Hematopoietic multipotent progenitor cell treated with erythropoietin and hydrocortisone succinate and interleukin-3 and kit ligand, for 17 days (in vitro differentiated cells): ENCODE measurements around the gene NRXN3.

Experiments used
- DNase-seq: peaks from one replicate; pipeline ENCODE4 v3.0.0-alpha.2; 2015; ENCODE audit warnings: low spot score

Gene NRXN3

DNA sequence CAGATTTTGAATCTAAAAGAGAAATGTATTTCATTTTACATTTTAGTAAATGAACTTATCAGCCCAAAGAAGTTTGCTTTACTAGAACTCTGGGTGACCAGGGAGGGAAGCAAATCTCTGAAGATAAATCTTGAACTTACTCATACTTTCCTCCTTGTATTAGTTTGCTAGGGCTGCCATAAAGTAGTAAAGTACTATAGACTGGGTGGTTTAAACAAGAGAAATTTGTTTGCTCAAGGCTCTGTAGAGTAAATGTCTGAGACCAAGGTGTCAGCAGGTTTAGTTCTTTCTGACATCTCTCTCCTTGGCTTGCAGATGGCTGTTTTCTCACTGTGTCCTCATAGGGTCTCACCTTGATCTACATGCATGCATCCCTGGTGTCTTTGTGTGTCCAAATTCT is 1115.1 kb downstream of the NRXN3 start:
- DNase-seq, result no peak

DNA sequence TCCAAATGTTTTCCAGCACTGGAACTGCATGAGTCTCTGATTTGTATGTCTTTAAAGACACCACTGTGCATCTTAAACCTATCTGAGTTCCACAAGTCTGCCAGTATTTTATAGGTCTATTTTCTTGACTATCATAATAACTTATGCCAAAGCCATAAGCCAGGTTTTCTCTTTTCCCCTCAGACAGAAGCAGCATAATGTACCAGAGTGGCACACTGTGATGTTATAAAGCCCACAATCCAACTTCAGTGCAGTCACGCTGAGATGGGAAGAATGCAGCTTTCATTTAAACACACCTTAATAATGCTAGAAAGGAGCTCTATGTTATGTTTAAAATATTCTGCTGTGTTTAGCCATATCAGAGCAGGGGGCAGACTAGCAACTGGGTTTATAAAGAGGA is 1117.8 kb downstream of the NRXN3 start:
- no peak for DNase-seq

DNA sequence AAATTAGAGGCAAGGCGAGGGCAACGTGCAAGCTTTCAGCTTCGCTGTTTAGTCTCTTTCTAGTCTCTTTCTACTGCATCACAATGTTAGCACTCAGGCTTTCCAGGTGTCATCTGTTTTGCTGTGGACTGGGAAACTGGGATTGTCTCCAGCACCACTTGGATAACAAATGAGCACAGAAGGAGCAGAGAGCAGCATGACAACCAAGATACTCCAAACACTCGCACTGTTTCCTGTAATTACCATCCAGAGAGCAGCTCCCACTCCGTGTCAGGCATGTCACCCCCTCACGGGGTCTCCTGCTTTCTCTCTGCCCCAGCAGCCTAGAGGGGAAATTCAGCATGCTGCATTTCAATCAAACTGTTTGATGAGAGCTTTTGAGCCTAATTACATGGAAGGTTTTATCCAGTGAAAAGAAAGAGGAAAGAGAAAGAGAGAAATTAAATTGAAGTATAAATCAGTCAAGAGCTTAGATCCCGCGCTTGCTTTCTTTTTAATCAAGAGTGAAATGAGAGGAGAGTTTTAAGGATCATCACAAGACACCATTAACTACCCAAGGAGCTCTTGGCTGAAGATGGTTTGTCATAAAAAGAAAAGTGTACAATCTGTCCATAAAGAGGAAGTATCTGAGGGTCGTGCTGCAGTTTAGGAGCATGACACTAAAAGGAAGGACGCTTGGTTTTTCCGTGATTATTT is 1123.5 kb downstream of the NRXN3 start:
- DNase-seq, result no peak

DNA sequence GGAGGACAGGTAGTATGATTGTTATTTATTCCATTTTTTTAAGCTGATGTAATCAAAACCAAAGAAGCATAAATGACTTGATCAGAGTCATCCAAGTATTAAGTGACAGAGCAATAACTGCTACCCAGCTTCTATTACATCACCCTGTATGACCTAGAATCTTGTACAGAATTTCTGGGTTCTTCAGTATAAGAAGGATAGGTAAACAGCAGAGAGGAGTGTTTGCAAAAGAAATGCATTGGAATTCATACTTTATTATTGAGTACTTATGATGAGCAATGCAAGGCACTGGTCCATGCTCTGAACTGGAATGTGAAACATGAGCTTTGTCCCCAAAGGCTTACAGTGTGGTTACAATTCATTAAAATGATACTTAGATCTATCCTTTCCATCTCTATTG is 1124.3 kb downstream of the NRXN3 start:
- no peak for DNase-seq

DNA sequence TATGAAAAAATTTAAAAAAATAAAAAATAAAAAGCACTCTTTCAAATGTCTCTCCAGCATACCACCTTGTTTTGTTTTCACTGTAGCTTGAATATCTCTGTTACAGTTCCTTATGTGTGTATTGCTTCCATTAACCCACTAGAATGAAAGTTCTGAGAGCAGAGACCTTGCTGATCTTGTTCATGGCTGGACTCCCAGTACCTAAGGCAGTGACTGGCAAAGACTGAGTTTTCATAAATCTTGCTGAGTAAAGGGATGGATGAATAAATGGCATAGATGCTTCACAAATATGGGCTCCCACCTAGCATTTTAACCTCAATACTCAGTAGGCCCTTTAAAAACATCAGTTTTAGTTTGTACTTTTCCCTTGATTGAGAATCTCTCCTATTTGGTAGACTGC is 1125.2 kb downstream of the NRXN3 start:
- no peak for DNase-seq

DNA sequence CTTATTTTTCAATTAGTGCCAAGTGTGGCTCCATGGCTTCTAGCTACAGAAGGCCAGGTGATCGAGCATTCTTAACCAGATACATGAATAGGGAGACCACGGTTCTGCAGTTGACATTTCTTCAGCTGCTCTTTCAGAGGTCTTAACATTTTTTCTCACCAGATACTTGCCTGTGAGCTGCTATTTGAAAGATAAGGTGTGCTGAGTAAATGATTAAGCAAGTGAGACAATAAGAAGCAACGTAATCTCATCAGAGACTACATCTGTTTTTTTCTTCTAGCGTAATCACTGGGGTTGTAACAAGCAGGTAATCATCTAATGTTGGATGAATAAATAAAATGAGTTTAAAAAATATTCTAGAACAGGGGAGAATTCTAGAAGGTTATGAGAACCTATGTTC is 1128.2 kb downstream of the NRXN3 start:
- no peak for DNase-seq

DNA sequence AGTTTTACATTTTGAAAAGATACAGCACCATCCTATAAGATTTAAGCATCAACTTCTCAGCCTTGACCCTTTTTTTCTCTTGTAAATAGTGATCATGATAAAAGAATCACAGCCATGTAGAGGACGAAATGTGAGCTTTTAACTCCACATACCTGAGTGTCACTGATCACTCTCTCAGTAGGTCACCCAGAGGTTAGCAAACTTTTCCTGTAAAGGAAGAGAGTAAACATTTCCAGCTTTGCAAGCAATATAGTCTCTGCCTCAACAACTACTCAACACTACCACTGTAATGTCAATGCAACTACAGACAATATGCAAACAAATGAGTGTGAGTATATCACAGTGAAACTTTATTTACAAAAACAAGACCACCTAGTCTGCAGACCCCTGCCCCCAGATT is 1129.0 kb downstream of the NRXN3 start:
- DNase-seq, result no peak

DNA sequence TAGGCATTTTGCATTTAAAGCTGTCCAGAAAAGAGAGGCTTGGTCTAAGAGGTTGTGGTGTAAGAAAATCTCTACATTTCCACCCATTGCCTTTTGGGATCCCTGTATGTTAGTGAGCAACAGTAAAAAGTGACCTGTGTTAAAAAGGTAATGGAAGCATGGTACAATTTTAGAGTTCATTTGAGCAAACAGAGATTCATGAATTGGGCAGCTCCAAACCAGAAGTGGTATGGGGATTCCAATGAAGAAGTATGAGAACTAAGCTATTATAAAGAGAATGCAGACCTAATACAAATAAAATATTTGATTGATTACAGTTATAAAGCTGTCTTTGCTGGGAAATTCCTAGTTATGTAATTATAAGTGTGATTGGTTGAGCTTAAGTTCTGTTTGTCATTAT is 1134.1 kb downstream of the NRXN3 start:
- DNase-seq, result no peak

DNA sequence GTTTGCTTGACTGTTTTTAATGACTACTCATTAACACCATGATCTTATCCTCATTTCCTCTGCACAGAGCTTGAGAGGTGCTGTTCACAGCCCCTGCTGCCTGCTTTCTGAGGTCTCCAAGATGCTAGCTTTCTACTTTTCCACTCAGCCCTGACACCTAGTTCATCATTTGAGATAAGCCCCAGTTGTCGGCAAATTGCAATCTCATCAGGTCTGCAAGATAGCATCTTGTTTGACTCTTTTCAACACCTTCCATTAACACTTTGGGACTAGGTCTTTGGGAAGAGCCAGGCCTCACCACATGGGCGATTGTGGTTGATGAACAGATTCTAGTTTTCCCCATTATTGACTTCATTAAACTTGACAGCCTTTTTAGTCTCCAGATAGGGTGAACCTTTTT is 1136.4 kb downstream of the NRXN3 start:
- DNase-seq, result no peak

DNA sequence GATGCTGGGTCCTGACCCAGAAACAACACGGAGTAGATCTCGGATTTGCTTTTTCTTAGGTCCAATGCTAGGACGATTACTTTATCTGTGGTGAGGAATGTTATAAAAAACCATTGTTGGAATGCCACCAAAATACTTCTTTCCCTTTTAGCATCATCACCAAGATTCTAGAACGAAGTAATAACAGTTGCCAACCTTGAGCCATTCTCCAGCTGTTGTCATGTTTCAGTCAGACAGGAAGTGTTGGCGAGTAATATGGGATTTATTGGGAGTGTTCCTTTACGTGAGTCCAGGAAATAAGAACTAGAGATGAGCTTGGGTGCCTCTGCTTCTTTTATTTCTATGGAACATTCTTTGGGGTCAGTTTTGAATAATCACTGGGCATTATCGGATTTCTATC is 1148.2 kb downstream of the NRXN3 start:
- DNase-seq, result no peak

DNA sequence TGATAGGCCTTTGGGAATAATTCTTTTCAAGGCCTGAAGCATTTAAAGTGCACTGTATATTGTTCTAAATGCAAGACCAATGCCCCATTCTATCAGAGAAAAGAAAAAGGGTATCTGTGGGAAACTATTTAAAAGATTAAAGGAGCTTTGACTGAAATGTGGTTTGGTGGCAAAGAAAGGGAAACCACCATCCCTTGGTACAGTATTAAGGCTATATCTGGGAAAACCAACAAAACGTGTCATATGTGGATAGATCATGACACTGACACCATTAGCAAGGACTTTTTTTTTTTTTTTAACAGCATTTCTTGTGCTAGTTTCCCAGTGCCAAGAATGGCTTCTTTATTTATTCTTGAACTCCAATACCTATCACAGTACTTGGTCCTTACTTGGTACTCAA is 1150.4 kb downstream of the NRXN3 start:
- no peak for DNase-seq

DNA sequence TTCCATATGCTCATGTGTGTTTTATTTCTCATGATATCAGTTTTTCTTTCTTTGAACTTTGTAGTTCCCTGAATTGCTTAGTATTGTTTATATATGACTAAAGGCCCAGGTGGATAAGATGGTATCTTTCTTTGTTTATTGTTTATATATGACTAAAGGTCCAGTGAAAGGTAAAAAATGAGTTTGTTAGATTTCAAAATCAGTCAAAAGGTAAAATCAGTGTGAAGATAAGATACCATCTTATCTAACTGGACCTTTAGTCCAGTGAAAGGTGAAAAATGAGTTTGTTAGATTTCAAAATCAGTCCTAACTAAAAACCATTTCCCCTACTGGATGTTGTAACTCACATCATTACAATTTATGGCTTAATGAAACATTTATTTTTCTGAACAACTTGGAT is 1150.9 kb downstream of the NRXN3 start:
- DNase-seq, result no peak

DNA sequence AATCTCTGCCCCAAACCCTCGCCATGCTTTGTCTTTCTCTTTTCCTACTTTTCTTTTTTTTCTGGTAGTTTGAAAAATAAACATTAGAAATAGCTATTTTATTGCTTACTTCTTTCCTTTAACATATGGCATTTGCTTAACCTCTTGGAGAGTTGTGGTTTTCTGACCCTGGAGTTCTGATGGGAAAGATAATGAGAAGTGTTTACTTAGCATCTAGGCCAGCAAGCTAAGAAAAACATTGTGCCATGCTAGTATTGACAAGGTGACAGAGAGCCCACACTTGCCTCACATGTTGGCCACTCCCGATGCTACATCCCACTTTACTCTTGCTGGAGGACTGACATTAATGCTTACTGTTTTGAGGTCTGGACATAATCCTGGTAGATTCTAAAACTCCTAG is 1154.9 kb downstream of the NRXN3 start:
- no peak for DNase-seq

DNA sequence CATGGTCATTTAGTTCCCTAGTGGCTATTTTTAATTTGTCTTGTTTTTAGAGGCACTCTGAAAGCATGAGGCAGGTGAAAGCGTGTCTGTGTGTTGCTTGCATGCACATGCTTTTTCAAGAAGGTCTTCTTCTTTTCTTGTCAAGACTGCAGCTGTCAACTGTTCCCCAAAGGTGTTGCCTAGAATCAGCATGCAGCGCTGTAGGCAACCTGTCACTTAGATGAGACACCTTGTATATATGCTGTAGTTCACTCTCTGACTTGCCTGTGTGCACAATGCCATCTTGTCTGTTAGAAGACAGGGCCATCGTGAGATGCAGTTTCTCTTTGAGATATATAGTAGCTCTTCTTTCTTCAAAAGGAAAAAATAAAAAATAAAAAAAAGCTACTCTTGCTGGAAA is 1155.4 kb downstream of the NRXN3 start:
- no peak for DNase-seq

DNA sequence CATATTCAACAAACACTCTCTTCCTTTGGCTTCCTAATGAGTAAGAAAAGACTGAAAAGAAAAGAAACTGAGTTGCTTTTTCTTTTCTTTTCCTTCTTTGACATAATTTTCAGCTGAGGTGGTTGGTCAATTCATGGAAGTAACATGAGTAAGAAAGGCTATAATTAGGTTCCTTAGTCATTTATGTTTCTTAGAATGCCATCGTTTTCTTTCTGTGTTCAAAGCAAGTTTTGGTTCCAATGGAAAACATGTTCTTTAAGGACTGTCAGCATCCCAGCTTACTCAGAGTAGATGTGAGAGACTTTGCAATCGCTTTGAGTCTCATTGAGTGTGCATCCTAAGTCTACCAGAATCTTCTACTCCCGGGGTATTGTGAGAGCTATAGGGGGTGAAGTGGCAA is 1158.7 kb downstream of the NRXN3 start:
- no peak for DNase-seq

DNA sequence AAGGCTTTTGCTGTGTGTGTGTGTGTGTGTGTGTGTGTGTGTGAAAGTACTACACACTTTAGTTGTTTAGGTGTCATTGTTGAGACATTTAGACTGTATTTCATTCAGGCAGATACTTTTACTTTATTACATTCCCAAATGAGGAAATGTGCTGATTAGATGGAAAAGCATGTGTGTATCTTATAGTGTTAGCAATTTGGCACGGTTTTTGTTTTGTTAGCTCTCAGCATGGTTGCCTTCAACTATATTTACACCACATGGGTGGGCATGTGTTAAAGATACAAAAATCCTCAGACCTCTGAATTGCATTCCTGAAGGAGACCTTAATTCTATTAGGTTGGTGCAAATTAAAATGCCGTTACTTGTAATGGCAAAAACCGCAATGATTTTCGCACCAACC is 1161.7 kb downstream of the NRXN3 start:
- DNase-seq, result no peak

DNA sequence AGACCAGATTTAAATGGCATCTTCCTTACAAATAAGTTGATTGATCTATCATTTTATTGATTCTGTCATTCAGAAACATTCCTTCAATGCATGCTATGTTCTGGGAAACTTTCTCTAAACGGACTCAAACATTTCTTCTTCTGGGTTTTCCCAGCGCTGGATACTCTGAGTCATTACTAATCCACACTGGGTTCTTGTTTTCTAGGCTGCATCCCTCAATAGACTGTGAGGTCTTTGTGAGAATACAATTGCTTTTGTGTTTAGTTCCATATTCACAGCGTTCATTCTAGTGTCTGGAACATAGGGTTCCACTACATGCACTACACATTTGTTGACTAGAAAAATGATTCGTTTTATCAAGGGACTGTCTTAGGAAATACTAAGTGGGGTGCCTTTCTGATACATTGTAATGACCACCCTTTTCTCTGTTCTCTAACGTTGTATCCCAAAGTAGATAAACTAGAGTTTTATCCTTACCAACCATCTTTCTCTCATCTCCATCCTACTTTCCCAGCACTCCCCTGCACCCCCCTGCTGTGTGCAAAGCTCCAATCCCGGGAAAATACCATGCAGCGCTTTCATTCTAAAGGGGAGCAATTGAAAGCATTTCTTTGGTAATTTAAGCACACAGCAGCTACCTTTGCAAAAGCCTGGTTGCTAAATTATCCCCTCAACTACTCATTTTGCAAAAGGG is 1162.5 kb downstream of the NRXN3 start:
- no peak for DNase-seq

DNA sequence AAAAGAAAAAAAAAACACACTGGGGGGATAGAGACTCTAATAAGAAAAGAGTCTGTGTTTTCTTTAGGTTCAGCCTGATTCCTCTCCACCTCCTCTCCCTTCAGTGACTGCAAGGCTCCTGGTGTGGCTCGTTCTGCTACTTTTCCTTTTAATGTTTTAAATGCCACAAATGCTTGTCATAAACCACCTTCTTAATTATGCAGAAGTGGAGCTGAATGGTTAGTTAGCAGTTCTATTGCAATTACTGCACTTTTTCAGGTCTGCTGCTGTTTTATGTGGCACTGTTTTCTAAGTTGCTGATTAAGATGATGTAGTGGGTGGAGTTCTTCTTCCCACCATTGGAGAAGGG is 1163.0 kb downstream of the NRXN3 start:
- no peak for DNase-seq

DNA sequence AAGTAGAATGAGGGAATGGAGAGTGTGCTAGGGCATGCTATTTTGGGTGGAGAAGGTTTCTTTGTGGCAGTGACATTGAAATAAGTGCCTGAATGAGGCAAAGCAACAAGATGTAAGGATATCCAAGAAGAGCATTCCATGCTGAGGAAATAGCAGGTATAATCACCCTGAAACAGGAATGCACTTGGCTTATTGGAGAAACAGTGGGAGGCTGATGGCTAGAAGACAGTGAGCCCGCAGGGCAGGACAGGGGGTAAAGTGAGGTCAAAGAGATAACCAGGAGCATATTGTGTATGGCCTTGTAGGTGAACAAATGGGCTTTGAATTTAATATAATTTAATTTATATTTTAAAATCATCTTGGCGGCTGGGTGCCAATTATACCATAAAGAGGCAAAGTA is 1164.1 kb downstream of the NRXN3 start:
- no peak for DNase-seq

DNA sequence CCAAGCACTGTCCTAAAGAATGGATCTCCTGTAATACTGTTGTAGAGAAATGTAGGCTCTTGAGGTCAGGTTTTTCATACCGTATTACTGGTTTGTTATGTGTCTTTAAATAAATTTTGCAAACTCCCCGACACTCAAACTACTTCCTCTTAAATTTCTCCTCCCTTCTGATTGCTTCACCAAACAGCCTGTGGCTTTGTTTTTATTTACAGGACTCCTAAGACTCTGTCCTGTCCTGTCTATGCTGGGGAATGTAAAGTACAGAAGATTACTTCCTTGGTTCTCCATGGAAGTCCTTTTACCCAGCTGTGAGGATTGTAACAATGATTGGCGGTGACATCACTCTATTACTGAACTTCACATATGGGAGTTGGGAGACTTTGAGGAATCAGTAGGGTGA is 1167.6 kb downstream of the NRXN3 start:
- no peak for DNase-seq

DNA sequence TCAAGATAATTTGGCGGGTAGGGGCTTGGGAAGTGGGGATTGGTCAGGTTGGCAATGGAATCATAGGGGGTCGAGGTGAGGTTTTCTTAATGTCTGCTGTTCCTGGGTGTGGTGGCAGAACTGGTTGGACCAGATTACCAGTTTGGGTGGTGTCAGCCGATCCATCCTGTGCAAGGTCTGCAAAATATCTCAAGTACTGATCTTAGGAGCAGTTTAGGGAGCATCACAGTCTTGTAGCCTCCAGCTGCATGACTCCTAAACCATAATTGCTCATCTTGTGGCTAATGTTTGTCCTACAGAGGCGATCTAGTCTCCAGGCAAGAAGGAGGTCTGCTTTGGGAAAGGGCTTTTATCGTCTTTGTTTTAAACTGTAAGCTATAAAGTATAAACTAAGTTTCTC is 1172.8 kb downstream of the NRXN3 start:
- DNase-seq, result no peak

DNA sequence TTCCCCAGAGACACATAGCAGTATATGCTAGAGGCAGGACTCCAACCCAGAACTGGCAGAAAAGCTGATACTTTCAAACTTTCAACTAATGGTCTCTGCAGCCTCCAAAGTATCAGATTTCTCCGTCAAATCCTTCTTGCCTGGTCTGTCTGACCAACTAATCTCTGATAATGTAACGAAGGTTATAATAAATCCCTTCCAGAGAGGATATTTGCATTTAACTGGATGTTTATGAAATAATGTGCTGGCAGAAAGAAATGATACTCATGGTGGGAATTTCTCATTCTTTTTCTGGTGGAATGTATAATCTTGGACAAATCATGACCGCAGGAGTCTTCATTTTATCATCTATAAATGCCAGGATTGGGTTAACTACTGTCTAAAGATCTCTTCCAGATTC is 1180.8 kb downstream of the NRXN3 start:
- no peak for DNase-seq

DNA sequence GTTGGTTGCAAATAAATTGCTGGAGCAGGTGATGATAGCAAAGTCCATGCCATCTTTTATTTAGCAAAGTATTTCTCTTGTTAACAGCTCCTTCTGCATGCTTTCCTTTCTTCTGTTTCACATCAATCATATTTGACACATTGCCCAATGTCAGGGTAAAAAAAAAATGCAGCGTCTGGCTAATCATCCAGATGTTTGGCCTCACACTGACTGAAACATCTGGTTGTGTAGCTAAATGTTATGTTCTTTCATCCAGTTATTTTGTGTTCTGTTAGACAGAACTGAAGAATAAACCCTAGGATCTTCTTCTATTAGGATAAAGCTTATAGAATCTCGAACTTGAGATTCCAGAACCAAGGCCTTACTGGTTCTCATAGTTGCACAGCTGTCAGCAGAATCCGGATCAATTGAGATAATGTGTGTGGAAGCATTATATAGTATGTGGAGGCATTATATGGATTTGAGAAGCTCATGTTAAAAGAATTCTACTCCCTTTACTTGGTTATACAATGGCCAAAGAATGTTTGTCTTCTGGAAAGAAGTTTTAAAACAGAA is 1182.0 kb downstream of the NRXN3 start:
- DNase-seq, result no peak

DNA sequence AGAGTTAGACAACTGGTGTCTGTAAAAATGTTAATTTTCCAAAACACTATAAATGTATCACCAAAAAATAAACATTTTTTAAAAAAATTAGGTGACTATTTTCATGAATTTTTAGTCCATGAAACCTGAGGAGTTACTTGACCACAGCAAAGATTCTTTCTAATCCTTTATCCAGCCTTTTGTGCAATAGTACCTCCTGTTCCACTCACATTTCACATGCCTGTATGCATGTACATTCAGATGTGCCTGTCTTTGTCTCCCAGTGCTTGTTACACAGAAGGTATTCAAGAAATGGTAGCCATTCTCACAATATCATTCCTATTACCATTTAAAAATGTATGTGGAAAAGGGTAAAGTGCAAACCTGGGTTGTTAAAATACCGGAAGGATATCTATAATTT is 1184.2 kb downstream of the NRXN3 start:
- DNase-seq, result no peak
